HepG2 (cell line): Measurements from ENCODE around the gene SEC14L1. TPM values are rescaled to one million over a fixed set of nuclear protein-coding genes. Genes with fewer than 3 reads are reported as not detected.
A peak's percentile ranks its signal among the peaks of the same experiment; 100 is the strongest.

Experiments used
- BCL6 ChIP-seq: IDR thresholded peaks from 2 replicates; pipeline ENCODE4 v1.6.1; 2016; ENCODE audit warnings: missing genetic modification reagents, missing compliant biosample characterization
- FOXP4 ChIP-seq: sonication (generic); formaldehyde crosslinking; IDR thresholded peaks from 2 replicates; pipeline ENCODE4 v1.4.0; 2020; ENCODE audit warnings: missing genetic modification reagents
- HBP1 ChIP-seq: IDR thresholded peaks from 2 replicates; pipeline ENCODE4 v1.6.1; 2016; ENCODE audit warnings: low read depth, control low read depth
- HOXA9 ChIP-seq: sonication (generic); formaldehyde crosslinking; IDR thresholded peaks from 2 replicates; pipeline ENCODE4 v1.8.1; 2022; ENCODE audit warnings: missing genetic modification reagents, mild to moderate bottlenecking, moderate library complexity, borderline replicate concordance
- KLF12 ChIP-seq: sonication (generic); formaldehyde crosslinking; IDR thresholded peaks from 2 replicates; pipeline ENCODE4 v1.4.0; 2020; ENCODE audit warnings: missing genetic modification reagents, borderline replicate concordance
- LCORL ChIP-seq, 2 experiments: fragments of 450-650 bp in 1 of 2; sonication (generic) in 1 of 2; formaldehyde crosslinking in 1 of 2; IDR thresholded peaks; 2 replicates each; pipeline versions ENCODE4 v1.5.0 to v1.6.1; 2017 to 2020; ENCODE audit warnings: antibody characterized with exemption in 1 of 2, missing genetic modification reagents in 1 of 2
- MAX ChIP-seq: IDR thresholded peaks from 2 replicates; pipeline ENCODE4 v1.6.1; 2012; ENCODE audit warnings: inconsistent platforms
- MXI1 ChIP-seq: IDR thresholded peaks from 3 replicates; pipeline ENCODE4 v1.6.1; 2012; ENCODE audit warnings: low read depth, low read length, inconsistent platforms, borderline replicate concordance
- NR2F1 ChIP-seq, 2 experiments: fragments of 450-650 bp in 1 of 2; formaldehyde crosslinking in 1 of 2; IDR thresholded peaks; 2 replicates each; pipeline versions ENCODE4 v1.5.0 to v1.6.1; 2016 to 2020; ENCODE audit warnings: mild to moderate bottlenecking in 1 of 2, missing compliant biosample characterization in 1 of 2, missing genetic modification reagents in 1 of 2, moderate library complexity in 1 of 2
- SP5 ChIP-seq: IDR thresholded peaks from 2 replicates; pipeline ENCODE4 v1.6.1; 2016; ENCODE audit warnings: low read depth, borderline replicate concordance
- TCF7 ChIP-seq: sonication (generic); IDR thresholded peaks from 2 replicates; pipeline ENCODE4 v1.6.1; 2016; ENCODE audit warnings: antibody characterized with exemption, low read depth
- TFDP1 ChIP-seq: IDR thresholded peaks from 2 replicates; pipeline ENCODE4 v1.6.1; 2016; ENCODE audit warnings: missing compliant biosample characterization, missing genetic modification reagents, borderline replicate concordance
- YY1 ChIP-seq: IDR thresholded peaks from 2 replicates; pipeline ENCODE4 v1.6.1; 2011; ENCODE audit warnings: low read length, low read depth, moderate library complexity, mild to moderate bottlenecking; ENCODE audit not compliant: insufficient read depth, insufficient replicate concordance
- ZBTB26 ChIP-seq: IDR thresholded peaks from 2 replicates; pipeline ENCODE4 v1.6.1; 2016; ENCODE audit warnings: missing compliant biosample characterization, missing genetic modification reagents, borderline replicate concordance
- ZNF430 ChIP-seq: sonication (generic); formaldehyde crosslinking; IDR thresholded peaks from 2 replicates; pipeline ENCODE4 v1.9.0; 2021; ENCODE audit warnings: mild to moderate bottlenecking, missing genetic modification reagents
- ZNF451 ChIP-seq: sonication (generic); formaldehyde crosslinking; IDR thresholded peaks from 2 replicates; pipeline ENCODE4 v1.5.0; 2020; ENCODE audit warnings: mild to moderate bottlenecking, missing genetic modification reagents
- ZNF547 ChIP-seq: sonication (generic); formaldehyde crosslinking; IDR thresholded peaks from 2 replicates; pipeline ENCODE4 v1.5.1; 2020; ENCODE audit warnings: mild to moderate bottlenecking, missing genetic modification reagents
- ZNF550 ChIP-seq: sonication (generic); formaldehyde crosslinking; IDR thresholded peaks from 2 replicates; pipeline ENCODE4 v1.4.0; 2020; ENCODE audit warnings: mild to moderate bottlenecking, missing genetic modification reagents, borderline replicate concordance
- ZNF552 ChIP-seq: sonication (generic); formaldehyde crosslinking; IDR thresholded peaks from 2 replicates; pipeline ENCODE4 v1.9.0; 2022; ENCODE audit warnings: missing genetic modification reagents, mild to moderate bottlenecking, borderline replicate concordance
- ZNF558 ChIP-seq: sonication (generic); formaldehyde crosslinking; IDR thresholded peaks from 2 replicates; pipeline ENCODE4 v1.9.0; 2022; ENCODE audit warnings: mild to moderate bottlenecking, missing genetic modification reagents, borderline replicate concordance
- ZNF567 ChIP-seq: sonication (generic); formaldehyde crosslinking; IDR thresholded peaks from 2 replicates; pipeline ENCODE4 v1.8.1; 2023; ENCODE audit warnings: mild to moderate bottlenecking, missing genetic modification reagents, borderline replicate concordance
- ZNF605 ChIP-seq: sonication (generic); formaldehyde crosslinking; IDR thresholded peaks from 2 replicates; pipeline ENCODE4 v1.8.0; 2022; ENCODE audit warnings: mild to moderate bottlenecking, missing genetic modification reagents
- polyA plus RNA-seq, 8 experiments: library from polyadenylated mRNA; depleted of rRNA in 3 of 8; stranded (reverse) in 7 of 8; unstranded in 1 of 8; fragments of >200 nt; fragmentation: Illumina TruSeq in 4 of 8; extraction: Trizol in 4 of 8; gene quantifications; 2 replicates each; pipeline versions ENCODE4 v1.2.1 to v1.2.3, GENCODE V29; 2011 to 2016; ENCODE audit warnings: low read depth in 4 of 8, missing spikeins in 1 of 8, mixed read lengths in 1 of 8; ENCODE audit not compliant: insufficient read depth in 1 of 8
- total RNA-seq, 5 experiments: library from RNA; depleted of rRNA; stranded (reverse); fragments of >200 nt; fragmentation: Illumina TruSeq; extraction: Trizol; gene quantifications; 2 replicates each; pipeline ENCODE4 v1.2.3, GENCODE V29; 2016; ENCODE audit warnings: low read depth in 1 of 5

SEC14L1 gene
- total and polyA plus RNA-seq, 2 of the 13 experiments (the other 11 are each of a cell fraction or from before 2014, with no cell fraction given), result 26.3 to 43.9 TPM

- TF ChIP-seq KLF12 (CRISPR knock-in tag), result no peak
- peak; percentile 54; the same call in 1 of the 2 replicates for TF ChIP-seq ZNF567 (CRISPR knock-in tag)
- peak; percentile 49; the same call in 1 of the 2 replicates for TF ChIP-seq LCORL (IDR thresholded peaks at IDR 0.05)
- peak; percentile 50; the same call in 1 of the 2 replicates for TF ChIP-seq LCORL (CRISPR knock-in tag; IDR thresholded peaks at IDR 0.05)
- peak; percentile 29; the same call in 1 of the 2 replicates for TF ChIP-seq BCL6 (CRISPR knock-in tag)
- peak; percentile 18; the same call in 1 of the 2 replicates for TF ChIP-seq TFDP1 (CRISPR knock-in tag)
- TF ChIP-seq ZNF550, result 0 out of 2 replicates have a peak, but pooled peaks have one; percentile 81
- no peak for TF ChIP-seq ZNF558 (CRISPR knock-in tag)
- TF ChIP-seq ZNF605 (CRISPR knock-in tag), result no peak
- TF ChIP-seq HOXA9 (CRISPR knock-in tag), result 0 out of 2 replicates have a peak, but pooled peaks have one; percentile 64
- TF ChIP-seq MXI1, result peak; percentile 82; the same call in 2 of the 3 replicates
- peak; percentile 66; the same call in 1 of the 2 replicates for TF ChIP-seq ZNF430 (CRISPR knock-in tag)
- peak; percentile 89 for TF ChIP-seq MAX
- TF ChIP-seq YY1, result peak; percentile 30
- peak; percentile 68; the same call in 1 of the 2 replicates for TF ChIP-seq HBP1 (CRISPR knock-in tag)
- peak; percentile 76; the same call in 1 of the 2 replicates for TF ChIP-seq ZNF451 (CRISPR knock-in tag)
- peak; percentile 19; the same call in 1 of the 2 replicates for TF ChIP-seq ZBTB26 (CRISPR knock-in tag)
- 0 out of 2 replicates have a peak, but pooled peaks have one; percentile 9 for TF ChIP-seq FOXP4 (CRISPR knock-in tag)
- TF ChIP-seq NR2F1 (CRISPR knock-in tag; IDR thresholded peaks at IDR 0.05), result peak; percentile 68 to 82; a peak in 3 of 4 replicates
- peak; percentile 56 for TF ChIP-seq ZNF547 (CRISPR knock-in tag)
- TF ChIP-seq TCF7, result no peak
- TF ChIP-seq ZNF552 (CRISPR knock-in tag), result peak; percentile 71; the same call in 1 of the 2 replicates
- TF ChIP-seq SP5, result 0 out of 2 replicates have a peak, but pooled peaks have one; percentile 5
Observed at GRCh38 chr17:77254951-77255825, 114.4 kb downstream of the SEC14L1 start (continued).
